ENCODE data around the gene SH2B3.

SH2B3 gene

GRCh38 chr12:111409780-111410430 is 4.2 kb downstream of the SH2B3 start:
- DNase-seq, result no peak

DNA sequence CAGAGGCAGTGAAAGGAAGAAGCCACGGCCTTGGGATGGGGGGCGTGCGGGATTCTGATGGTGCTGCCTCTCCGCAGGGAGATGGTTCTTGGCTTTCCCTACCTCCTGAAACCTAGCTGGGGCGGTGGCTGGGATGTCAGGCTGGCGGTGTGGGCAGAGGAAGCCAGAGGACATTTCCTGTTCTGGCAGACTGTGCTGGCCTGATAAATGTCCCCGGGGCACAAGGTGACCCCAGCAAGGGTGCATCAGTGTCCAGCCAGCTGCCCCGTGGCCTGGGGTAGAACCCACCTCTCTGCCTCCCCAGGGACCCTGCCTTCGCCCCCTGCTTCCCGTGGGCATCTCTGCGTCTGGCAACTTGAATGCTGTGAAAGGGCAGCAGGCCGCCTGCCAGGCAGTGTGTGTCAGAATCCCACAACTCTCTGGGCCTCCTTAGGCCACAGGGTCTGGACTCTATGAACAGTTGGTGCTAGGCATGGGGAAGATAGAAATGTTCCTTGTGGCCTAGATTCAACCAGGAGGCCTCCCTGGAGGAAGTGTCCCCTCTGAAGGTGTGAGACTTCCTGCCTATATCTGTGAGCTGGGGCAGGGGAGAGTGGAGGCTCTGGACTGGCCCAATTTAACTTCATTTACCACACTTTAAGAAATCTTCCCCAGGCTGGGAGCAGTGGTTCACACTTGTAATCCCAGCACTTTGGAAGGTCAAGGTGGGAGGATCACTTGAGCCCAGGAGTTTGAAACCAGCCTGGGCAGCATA is 4.9 kb downstream of the SH2B3 start:
- no peak for DNase-seq

- DNase-seq, result no peak
Measured at GRCh38 chr12:111411185-111411764, 5.6 kb downstream of the SH2B3 start.

DNA sequence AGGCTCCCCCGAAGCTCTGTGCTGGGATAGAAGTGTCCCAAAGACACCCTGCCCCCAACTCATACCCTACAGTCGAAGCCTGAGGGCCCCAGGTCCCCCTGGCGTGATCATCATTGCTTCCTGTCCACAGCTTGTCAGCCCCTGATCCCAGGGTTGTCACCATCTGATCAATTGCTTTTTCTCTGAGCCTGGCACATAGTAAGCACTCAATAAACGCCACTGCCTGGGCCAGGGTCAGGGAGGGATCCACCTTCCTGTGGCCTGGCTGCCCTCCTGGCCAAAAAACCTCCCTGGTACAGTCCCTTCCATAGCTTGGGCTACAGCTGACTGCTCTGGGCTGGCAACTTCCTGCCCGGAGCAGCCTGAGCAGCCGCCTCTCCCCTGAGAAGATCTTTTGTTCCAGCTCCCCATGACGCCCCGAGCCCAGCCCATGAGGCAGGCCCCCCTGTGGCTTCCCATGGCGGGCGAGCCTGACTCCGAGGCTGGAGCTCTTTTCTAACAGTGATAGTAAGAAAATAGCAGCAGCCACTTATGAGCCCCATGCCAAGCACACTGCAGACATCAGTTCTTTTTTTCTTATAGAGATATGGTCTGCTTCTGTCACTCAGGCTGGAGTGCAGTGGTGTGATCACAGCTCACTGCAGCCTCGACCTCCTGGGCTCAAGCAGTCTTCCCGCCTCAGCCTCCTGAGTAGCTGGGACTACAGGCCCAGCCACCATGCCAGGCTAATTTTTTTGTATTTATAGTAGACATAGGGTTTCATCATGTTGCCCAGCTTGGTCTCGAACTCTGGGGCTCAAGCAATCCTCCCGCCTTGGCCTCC is 6.5 kb downstream of the SH2B3 start:
- no peak for DNase-seq

DNA sequence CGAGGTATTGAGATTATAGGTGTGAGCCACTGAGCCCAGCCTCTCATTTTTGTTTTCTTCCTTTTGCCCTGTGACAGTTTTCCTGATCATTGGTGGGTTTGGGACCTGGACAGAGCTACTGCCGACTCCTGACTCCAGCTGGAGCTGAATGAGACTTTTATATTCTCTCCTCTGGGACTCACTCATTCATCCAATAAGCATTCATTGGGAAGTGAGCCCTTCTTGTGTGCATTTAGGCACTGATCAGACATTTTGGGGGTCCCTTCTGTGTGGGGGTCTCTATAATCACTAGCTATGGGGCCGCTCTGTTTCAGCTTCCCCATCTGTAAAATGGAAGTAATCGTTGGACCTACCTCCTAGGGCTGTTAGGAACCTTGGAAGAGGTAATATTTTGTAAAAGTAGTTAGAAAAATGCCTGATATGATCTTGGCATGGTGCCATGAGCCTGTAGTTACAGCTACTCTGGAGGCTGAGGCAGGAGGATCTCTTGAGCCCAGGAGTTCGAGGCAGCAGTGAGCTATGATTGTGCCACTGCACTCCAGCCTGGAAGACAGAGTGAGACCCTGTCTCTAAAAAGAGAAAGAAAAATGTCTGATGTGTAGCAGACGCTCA is 7.2 kb downstream of the SH2B3 start:
- DNase-seq, result no peak

DNA sequence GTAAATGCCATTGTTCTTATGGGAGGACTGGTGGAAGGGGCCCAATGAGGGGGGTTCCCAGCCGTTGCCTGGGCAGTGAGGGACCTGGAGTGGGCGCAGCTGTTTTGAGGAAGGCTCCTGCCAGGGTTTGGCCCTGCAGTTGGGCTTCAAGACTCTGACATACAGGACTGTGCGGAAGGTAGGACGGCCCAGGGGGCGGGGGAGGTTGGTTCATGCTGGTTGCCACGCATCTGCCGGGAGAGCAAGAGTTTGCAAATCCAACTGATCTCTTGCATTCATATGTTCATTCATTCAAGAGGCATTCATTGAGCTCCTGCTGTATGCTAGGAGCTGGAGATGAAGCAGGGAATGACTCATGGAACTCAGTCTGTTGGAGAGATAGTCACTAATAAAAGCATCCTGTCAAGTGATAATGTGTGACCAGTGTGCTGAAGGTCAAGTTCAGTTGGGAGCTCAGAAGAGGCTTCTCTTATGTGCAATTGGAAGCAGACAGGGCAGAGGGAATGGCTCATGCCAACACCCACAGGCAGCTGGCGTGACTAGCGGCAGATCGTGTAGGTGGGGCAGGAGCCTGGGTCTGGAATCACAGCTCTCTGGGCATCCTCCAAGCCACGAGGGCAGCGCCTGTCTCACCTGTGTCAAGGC is 7.8 kb downstream of the SH2B3 start:
- no peak for DNase-seq

DNA sequence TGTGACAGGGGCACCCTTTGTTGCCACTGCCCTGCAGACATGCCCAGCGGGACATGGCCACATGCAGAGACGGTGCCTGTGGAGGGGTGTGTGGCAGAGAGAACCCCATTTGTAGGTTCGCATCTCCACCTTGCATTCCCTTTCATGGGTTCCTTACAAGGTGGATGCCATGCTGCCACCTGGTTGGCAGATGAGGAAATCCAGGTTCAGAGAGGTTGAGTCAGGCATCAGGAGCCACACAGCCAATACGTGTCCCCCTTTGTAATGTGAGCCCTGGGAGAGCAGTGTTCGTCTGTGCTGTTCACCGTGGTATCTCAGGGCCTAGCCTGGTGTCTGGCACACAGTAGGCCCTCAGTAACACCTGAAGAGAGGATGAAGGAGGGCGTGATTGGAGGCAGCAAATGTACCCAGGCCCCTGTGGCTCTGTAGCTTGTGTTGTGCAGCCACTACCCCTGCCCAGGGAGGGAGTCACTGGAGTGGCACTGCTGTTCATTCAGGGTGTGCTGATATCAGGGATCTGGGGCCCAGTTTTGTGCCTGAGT is 9.1 kb downstream of the SH2B3 start:
- no peak for DNase-seq

DNA sequence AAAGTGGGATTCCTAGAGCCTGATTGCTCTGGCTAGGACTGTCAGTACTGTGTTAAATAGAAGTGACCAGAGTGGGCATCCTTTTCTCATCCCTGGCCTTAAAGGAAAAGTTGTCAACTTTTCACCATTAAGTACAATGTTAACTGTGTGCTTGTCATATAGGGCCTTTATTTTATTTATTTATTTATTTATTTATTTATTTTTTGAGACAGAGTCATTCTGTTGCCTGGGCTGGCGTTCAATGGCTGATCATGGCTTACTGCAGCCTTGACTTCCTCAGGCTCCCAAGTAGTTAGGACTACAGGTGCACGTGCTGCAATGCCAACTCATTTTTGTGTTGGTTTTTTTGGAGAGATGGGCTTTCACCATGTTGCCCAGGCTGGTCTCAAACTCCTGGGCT is 11.6 kb downstream of the SH2B3 start:
- no peak for DNase-seq

DNA sequence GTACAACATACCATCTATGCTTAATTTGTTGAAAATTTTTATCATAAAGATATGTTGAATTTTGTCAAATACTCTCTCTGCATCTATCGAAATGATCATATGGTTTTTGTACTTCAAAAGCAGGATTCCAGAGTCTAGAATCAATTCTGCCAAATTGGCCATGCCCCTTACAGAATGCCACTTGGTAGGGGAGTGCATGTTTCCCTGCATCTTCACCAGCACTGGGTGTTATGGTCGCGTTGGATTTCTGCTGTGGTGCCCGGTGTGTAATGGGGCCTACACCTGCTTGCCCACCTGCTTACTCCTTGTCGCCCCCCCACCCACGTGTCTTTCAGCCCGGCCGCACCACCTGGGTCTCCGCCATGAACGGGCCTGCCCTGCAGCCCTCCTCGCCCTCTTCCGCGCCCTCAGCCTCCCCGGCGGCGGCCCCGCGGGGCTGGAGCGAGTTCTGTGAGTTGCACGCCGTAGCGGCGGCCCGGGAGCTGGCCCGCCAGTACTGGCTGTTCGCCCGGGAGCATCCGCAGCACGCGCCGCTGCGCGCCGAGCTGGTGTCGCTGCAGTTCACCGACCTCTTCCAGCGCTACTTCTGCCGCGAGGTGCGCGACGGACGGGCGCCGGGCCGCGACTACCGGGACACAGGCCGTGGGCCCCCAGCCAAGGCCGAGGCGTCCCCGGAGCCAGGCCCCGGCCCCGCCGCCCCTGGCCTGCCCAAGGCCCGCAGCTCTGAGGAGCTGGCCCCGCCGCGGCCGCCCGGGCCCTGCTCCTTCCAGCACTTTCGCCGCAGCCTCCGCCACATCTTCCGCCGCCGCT is 12.3 kb downstream of the SH2B3 start:
- DNase-seq, result no peak

DNA sequence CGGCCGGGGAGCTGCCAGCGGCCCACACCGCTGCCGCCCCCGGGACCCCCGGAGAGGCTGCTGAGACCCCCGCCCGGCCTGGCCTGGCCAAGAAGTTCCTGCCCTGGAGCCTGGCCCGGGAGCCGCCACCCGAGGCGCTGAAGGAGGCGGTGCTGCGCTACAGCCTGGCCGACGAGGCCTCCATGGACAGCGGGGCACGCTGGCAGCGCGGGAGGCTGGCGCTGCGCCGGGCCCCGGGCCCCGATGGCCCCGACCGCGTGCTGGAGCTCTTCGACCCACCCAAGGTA is 12.8 kb downstream of the SH2B3 start:
- DNase-seq, result no peak

- no peak for DNase-seq
Measured at GRCh38 chr12:111419784-111420183, 14.1 kb downstream of the SH2B3 start.

DNA sequence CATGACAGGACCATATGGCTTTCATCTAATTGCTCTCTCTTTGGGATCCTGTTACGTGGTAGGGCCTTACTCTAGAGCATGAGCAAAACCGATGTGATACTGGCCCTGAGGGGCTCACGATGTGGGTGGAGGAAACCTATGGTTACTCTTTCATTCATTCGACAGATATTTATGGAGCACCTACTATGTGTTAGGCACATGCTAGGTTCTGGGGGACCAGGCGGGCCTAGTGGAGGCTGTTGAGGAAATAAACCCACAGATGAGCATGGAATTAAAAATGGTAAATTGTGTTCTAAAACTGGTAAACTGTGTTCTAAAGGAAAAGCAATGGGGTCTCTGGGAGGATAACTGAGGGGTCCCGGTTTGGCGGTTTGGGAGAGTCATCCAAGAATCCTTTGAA is 14.8 kb downstream of the SH2B3 start:
- DNase-seq, result no peak

GRCh38 chr12:111424189-111424792 is 18.6 kb downstream of the SH2B3 start:
- no peak for DNase-seq

DNA sequence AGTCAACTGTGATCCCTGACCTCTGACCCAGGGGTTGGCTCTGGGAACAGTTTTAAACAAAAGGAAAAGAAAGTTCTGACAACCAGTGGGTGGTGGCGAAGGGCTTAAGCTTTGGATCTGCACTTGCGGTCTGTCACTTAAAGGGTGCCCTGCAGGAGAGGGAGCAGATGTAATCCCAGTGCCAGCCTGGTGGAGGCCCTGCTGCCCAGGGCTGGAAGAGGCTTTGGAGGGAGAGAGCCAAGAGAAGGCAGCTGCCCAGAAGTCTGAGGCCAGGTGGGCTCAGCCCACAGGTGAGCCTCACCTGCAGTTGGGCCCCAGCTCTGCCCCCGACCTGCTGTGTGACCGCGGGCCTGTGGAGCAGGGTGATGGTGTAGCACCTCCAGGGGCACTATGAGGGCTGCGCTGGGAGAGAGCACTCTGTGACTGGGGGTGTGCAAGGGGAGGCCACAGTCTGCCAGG is 19.1 kb downstream of the SH2B3 start:
- DNase-seq, result no peak

DNA sequence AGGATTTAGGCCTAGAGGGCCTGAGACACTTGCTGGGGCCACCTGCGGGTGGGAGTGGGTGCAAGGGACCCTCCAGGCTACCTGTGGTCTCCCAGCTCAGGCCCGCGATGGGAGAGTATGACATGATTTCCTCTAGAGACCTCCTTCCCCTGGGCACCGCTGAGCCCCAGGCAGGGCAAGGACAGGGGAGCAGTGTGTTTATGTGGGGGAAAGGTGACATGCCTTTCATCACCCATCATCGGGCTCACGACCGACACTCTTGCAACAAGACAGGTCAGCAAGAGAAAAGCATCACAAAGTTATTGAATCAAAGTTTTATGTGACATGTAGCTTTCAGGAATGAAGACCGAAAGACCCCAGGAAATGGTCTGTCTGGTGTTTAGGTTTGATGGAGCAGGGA is 19.9 kb downstream of the SH2B3 start:
- no peak for DNase-seq

DNA sequence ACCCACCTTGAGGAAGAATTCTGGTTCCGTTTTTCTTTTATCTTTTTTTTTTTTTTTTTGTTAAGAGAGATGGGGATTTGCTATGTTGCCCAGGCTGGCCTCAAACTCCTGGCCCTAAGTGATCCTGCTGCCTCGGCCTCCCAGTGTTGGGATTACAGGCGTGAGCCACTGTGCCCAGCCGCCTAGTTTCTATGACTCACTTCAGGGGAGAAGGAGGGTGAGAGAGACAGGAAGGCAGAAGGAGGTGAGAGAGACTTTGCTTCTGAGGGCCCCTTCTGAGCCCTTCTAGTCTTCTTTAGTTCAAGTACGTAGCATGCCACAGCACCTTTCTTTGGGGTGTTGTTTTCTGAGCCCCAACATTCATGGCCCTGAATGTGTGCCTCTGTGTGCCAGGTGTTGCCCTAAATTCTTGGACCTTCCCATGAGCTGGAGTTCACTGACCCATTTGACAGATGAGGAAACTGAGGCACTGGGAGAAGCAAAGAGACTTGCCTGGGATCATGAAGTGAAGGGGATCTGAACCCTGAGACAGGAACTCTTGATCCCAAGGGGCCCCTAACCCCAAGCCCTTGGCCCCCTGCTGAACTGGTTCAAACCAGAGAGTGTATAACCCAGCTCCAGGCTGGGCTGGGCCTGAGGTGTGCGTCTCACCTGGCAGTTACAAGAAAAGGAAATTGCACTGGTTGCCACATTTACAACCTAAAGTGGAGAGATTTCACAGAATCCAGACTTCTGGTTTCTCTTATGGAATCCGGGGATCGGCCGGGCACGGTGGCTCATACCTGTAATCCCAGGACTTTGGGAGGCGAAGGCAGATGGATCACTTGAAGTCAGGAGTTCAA is 20.8 kb downstream of the SH2B3 start:
- no peak for DNase-seq

DNA sequence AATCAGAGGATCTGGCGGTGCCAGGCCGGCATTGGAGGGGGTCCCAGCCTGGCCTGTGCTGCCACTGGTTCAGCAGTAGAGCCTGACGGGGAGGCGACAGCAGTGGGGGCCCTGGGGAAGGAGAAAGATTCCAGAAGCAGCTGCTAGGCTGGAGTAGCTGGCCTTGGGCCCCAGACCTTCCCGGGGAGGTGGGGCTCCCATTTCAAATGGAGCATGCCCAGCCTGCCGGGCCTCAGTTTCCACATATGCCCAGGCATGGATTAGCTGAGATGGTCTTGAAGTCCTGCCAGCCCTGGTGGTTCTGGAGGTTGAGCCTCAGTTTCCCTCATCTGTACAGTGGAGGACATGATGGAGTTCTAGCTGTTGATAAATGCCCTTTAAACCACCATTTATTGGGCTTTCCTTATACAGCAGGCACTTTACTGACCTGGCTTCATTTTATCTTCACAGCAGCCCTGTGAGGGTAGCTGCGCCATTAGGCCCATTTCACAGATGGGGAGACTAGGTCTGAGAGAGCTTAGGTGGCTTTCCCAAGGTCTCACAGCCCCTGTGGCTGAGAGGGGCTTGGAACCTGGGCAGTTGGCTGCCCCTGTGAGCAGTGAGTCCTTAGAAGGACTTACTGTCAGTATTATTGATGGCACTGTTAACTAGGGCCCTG is 21.8 kb downstream of the SH2B3 start:
- no peak for DNase-seq

DNA sequence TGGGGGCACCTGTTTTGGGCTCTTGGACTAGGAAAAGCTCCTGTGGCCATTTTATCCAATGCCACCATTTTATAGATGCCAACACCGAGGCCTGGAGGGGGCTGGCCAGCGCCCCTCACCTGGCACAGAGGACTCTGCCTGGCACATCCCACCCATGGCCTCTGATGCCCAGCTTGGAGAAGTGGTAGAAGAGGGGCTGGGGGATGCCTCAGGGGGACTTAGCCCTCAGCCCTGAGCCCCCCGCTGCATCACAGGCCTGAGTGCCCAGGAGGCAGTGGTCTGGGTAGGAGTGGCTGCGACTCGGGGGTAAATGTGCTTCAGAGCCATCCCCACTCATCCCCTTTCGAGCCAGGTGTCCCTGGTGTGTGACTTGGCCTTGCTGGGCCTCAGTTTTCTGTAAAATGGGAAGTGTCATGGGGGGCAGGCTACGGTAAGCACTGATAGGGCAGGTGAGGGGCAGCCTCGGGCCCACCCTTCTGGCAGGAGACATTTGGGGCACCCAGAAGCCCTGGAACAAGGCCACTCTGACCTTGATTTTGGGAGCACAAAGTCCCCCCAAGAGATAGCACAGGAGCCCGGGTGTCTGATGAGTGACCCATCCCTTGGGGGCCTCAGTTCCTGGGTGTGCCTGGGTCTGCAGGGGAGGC is 22.5 kb downstream of the SH2B3 start:
- DNase-seq, result no peak

- peak; percentile 78 for DNase-seq
Measured at GRCh38 chr12:111428728-111429175, 23.0 kb downstream of the SH2B3 start.

Measured in KG1 (cell line).